ENCODE results near the gene SLC16A13. TPM values are rescaled to one million over a fixed set of nuclear protein-coding genes. Genes with fewer than 3 reads are reported as not detected.

SLC16A13 gene
- total RNA-seq, 1 experiment from 2014 or later, result 11.7 TPM

DNA sequence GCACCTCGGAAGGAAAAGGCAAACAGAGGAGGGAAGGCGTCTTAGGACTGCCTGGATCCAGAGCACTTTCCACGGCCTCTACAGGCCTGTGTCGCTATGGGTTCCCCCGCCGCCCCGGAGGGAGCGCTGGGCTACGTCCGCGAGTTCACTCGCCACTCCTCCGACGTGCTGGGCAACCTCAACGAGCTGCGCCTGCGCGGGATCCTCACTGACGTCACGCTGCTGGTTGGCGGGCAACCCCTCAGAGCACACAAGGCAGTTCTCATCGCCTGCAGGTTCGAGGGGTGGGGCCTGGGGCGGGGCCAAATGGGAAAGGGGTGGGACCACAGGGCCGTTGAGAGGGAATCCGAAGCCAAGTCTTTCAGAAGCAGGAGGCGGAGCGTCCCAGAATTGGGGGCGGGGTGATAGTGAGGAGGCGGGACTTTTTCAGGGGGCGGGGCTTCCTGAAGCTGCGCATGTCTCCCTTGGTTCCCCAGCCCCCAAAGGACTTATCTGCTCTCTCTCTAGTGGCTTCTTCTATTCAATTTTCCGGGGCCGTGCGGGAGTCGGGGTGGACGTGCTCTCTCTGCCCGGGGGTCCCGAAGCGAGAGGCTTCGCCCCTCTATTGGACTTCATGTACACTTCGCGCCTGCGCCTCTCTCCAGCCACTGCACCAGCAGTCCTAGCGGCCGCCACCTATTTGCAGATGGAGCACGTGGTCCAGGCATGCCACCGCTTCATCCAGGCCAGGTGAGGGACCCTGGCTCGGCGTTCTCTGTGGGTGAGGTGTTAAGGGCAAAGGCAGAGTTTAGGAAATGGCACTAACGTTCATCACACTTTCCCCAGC lies 12.0 kb upstream of the SLC16A13 start:
- intact Hi-C loops (cut with micrococcal nuclease; ENCODE audit: unreplicated experiment), result loop anchor here (5.0 kb wide), 1 partner anchor 111 kb away; no protein-coding TSS in a partner anchor
- POLR2A ChIA-PET (ENCODE audit: low non-redundant PET), result interaction anchor here (0.6 kb wide), 1 partner anchor 61 kb away, joined by 6 read pairs; no protein-coding TSS in a partner anchor
- H3K27ac ChIP-seq (ENCODE audit: low read depth, low read length, poor library complexity, severe bottlenecking), result peak overlapping the region; percentile 35

DNA sequence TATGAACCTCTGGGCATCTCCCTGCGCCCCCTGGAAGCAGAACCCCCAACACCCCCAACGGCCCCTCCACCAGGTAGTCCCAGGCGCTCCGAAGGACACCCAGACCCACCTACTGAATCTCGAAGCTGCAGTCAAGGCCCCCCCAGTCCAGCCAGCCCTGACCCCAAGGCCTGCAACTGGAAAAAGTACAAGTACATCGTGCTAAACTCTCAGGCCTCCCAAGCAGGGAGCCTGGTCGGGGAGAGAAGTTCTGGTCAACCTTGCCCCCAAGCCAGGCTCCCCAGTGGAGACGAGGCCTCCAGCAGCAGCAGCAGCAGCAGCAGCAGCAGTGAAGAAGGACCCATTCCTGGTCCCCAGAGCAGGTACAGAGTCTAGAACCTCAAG lies 11.4 kb upstream of the SLC16A13 start:
- intact Hi-C loops (cut with micrococcal nuclease; ENCODE audit: unreplicated experiment), result loop anchor here (5.0 kb wide), 1 partner anchor 112 kb away; no protein-coding TSS in a partner anchor
- DNase-seq (ENCODE audit: low spot score), result no peak
- no TSS peak for BruUV-seq (replicated peaks)
- ChIA-PET POLR2A (ENCODE audit: low non-redundant PET) (interaction anchor here (0.6 kb wide), 1 partner anchor 60 kb away, joined by 6 read pairs; no protein-coding TSS in a partner anchor), CTCF (interaction anchor here (0.6 kb wide), 1 partner anchor 10 kb away, joined by 4 read pairs; no protein-coding TSS in a partner anchor)
- no peak for TF ChIP-seq EZH2 (IDR thresholded peaks at IDR 0.05; ENCODE audit: borderline replicate concordance, low read depth, low read length, poor library complexity, severe bottlenecking)
- TF ChIP-seq, protein P1, sequence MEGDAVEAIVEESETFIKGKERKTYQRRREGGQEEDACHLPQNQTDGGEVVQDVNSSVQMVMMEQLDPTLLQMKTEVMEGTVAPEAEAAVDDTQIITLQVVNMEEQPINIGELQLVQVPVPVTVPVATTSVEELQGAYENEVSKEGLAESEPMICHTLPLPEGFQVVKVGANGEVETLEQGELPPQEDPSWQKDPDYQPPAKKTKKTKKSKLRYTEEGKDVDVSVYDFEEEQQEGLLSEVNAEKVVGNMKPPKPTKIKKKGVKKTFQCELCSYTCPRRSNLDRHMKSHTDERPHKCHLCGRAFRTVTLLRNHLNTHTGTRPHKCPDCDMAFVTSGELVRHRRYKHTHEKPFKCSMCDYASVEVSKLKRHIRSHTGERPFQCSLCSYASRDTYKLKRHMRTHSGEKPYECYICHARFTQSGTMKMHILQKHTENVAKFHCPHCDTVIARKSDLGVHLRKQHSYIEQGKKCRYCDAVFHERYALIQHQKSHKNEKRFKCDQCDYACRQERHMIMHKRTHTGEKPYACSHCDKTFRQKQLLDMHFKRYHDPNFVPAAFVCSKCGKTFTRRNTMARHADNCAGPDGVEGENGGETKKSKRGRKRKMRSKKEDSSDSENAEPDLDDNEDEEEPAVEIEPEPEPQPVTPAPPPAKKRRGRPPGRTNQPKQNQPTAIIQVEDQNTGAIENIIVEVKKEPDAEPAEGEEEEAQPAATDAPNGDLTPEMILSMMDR (conservative IDR thresholded peaks at IDR 0.05; ENCODE audit: low read depth, low read length), result no peak
- no peaks in the 10 kb centered on the region for H3K36me3 ChIP-seq (ENCODE audit: insufficient read depth, low read length, poor library complexity, severe bottlenecking)
- no peaks in the 10 kb centered on the region for H3K27me3 ChIP-seq (replicated peaks; ENCODE audit: insufficient read depth, low read depth, low read length, poor library complexity)
- peaks cover 4% of the 10 kb centered on the region for H3K4me1 ChIP-seq (ENCODE audit: insufficient read depth, low read length, poor library complexity, severe bottlenecking)
- no peak overlapping the region for H3K27ac ChIP-seq (ENCODE audit: low read depth, low read length, poor library complexity, severe bottlenecking)
- no peaks in the 10 kb centered on the region for H3K9me3 ChIP-seq (ENCODE audit: low read depth, low read length, poor library complexity, severe bottlenecking)
- no peak overlapping the region for H3K4me3 ChIP-seq (ENCODE audit: low read depth, low read length, poor library complexity, severe bottlenecking)

More for the DNA sequence above, 12.0 kb upstream of the SLC16A13 start:
- Histone ChIP-seq H3K27me3 (replicated peaks; ENCODE audit: insufficient read depth, low read depth, low read length, poor library complexity) (no peaks in the 10 kb centered on the region), H3K36me3 (ENCODE audit: insufficient read depth, low read length, poor library complexity, severe bottlenecking) (no peaks in the 10 kb centered on the region), H3K9me3 (ENCODE audit: low read depth, low read length, poor library complexity, severe bottlenecking) (no peaks in the 10 kb centered on the region), H3K4me1 (ENCODE audit: insufficient read depth, low read length, poor library complexity, severe bottlenecking) (peaks cover 4% of the 10 kb centered on the region), H3K4me3 (ENCODE audit: low read depth, low read length, poor library complexity, severe bottlenecking) (peak overlapping the region; percentile 18)
- BruUV-seq (replicated peaks), result no TSS peak
- no peak for TF ChIP-seq EZH2 (IDR thresholded peaks at IDR 0.05; ENCODE audit: borderline replicate concordance, low read depth, low read length, poor library complexity, severe bottlenecking)
- TF ChIP-seq, protein P1 (conservative IDR thresholded peaks at IDR 0.05; ENCODE audit: low read depth, low read length), result no peak
- DNase-seq (ENCODE audit: low spot score), result peak; percentile 97
- CTCF ChIA-PET, result interaction anchor here (0.6 to 1.0 kb wide), 4 partner anchors 10 to 538 kb away, joined by 3 to 4 read pairs (median 4); no protein-coding TSS in a partner anchor

DNA sequence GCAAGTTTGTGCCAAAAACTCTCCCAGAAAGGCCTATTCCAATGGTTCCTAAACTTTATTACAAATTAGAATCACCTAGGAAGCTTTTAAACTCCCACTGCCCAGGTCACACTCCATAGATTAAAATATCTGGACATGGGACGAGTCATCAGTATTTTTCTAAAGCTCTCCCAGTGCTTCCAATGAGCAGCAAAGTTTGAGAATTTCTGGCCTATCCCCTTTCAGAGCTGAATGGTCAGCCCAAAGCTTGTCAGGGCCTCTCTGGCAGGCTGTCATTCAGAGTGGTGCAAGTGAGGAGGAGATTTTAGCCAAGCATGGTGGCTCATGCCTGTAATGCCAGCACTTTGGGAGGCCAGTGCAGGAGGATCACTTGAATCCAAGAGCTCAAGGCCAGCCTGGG lies 10.6 kb upstream of the SLC16A13 start:
- no peak overlapping the region for H3K27ac ChIP-seq (ENCODE audit: low read depth, low read length, poor library complexity, severe bottlenecking)
- H3K9me3 ChIP-seq (ENCODE audit: low read depth, low read length, poor library complexity, severe bottlenecking), result no peaks in the 10 kb centered on the region
- no peak overlapping the region for H3K4me3 ChIP-seq (ENCODE audit: low read depth, low read length, poor library complexity, severe bottlenecking)
- intact Hi-C loops (cut with micrococcal nuclease; ENCODE audit: unreplicated experiment), result no loop called here
- H3K36me3 ChIP-seq (ENCODE audit: insufficient read depth, low read length, poor library complexity, severe bottlenecking), result no peaks in the 10 kb centered on the region
- POLR2A ChIA-PET (ENCODE audit: low non-redundant PET), result no interaction called here
- H3K27me3 ChIP-seq (replicated peaks; ENCODE audit: insufficient read depth, low read depth, low read length, poor library complexity), result no peaks in the 10 kb centered on the region
- H3K4me1 ChIP-seq (ENCODE audit: insufficient read depth, low read length, poor library complexity, severe bottlenecking), result peaks cover 11% of the 10 kb centered on the region
- TF ChIP-seq, protein P1 (conservative IDR thresholded peaks at IDR 0.05; ENCODE audit: low read depth, low read length), result no peak
- no peak for TF ChIP-seq EZH2 (IDR thresholded peaks at IDR 0.05; ENCODE audit: borderline replicate concordance, low read depth, low read length, poor library complexity, severe bottlenecking)
- BruUV-seq (replicated peaks), result no TSS peak
- CTCF ChIA-PET, result no interaction called here
- DNase-seq (ENCODE audit: low spot score), result no peak
